Caco-2 (cell line): Measurements from ENCODE around the gene PSMC1. TPM values are rescaled to one million over a fixed set of nuclear protein-coding genes. Genes with fewer than 3 reads are reported as not detected.

Source experiments
- BruUV-seq: library from RNA; stranded (reverse); fragments of 400-500 nt; replicated peaks from 2 replicates; lab custom pipeline; 2021; lab: Mats Ljungman, UMichigan
- CTCF ChIA-PET: fragments of 300-600 bp; sonication (Branson Sonifier 250); formaldehyde crosslinking; loops from one replicate; lab custom pipeline; 2022; ENCODE audit warnings: antibody characterized with exemption; lab: Charles Lee
- POLR2A ChIA-PET: fragments of 300-600 bp; sonication (Branson Sonifier 250); formaldehyde crosslinking; loops from one replicate; lab custom pipeline; 2022; ENCODE audit warnings: antibody characterized with exemption; lab: Charles Lee
- DNase-seq, 2 experiments: peaks; one replicate each; pipeline versions ENCODE4 v3.0.0 to v3.0.0-alpha.2; 2020 to 2022
- H3K27me3 ChIP-seq: replicated peaks from 2 replicates; pipeline ENCODE4 v1.6.0; 2011; ENCODE audit warnings: low read length; ENCODE audit not compliant: control insufficient read depth, insufficient read depth
- H3K36me3 ChIP-seq: 2 replicates; pipeline ENCODE4 v1.5.1; 2011; ENCODE audit warnings: low read length; ENCODE audit not compliant: control insufficient read depth, insufficient read depth
- H3K4me1 ChIP-seq: fragments of 250-450 bp; sonication (Bioruptor Pico); 2 replicates; pipeline ENCODE4 v1.5.1; 2020; ENCODE audit warnings: mild to moderate bottlenecking
- H3K4me3 ChIP-seq: 2 replicates; pipeline ENCODE4 v1.5.1; 2011; ENCODE audit warnings: low read depth, mild to moderate bottlenecking, control low read depth, low read length
- H3K9me3 ChIP-seq: fragments of 250-450 bp; sonication (Bioruptor Pico); 2 replicates; pipeline ENCODE4 v1.5.1; 2020; ENCODE audit warnings: mild to moderate bottlenecking, moderate library complexity
- H3K27ac Mint-ChIP-seq: one replicate; pipeline ENCODE4 v1.8.0; 2022; ENCODE audit warnings: mixed read lengths; ENCODE audit not compliant: unreplicated experiment
- H3K27me3 Mint-ChIP-seq: one replicate; pipeline ENCODE4 v1.8.0; 2022; ENCODE audit warnings: mixed read lengths; ENCODE audit not compliant: insufficient read depth, unreplicated experiment
- H3K36me3 Mint-ChIP-seq: one replicate; pipeline ENCODE4 v1.8.0; 2022; ENCODE audit warnings: mild to moderate bottlenecking, mixed read lengths; ENCODE audit not compliant: insufficient read depth, unreplicated experiment
- H3K4me1 Mint-ChIP-seq: one replicate; pipeline ENCODE4 v1.8.0; 2022; ENCODE audit warnings: low read depth, mixed read lengths; ENCODE audit not compliant: unreplicated experiment
- H3K4me3 Mint-ChIP-seq: one replicate; pipeline ENCODE4 v1.8.0; 2022; ENCODE audit warnings: mild to moderate bottlenecking, moderate library complexity, mixed read lengths; ENCODE audit not compliant: unreplicated experiment
- H3K9me3 Mint-ChIP-seq: one replicate; pipeline ENCODE4 v1.8.0; 2022; ENCODE audit warnings: mixed read lengths; ENCODE audit not compliant: unreplicated experiment
- CTCF ChIP-seq, 2 experiments: fragments of 200-600 bp in 1 of 2; IDR thresholded peaks; 1 replicate in 1 of 2; 2 replicates in 1 of 2; pipeline versions ENCODE4 v1.5.1 to v1.8.0; 2011 to 2022; ENCODE audit warnings: antibody characterized with exemption in 1 of 2, control low read depth in 1 of 2, inconsistent platforms in 1 of 2, low read depth in 1 of 2, low read length in 1 of 2, mild to moderate bottlenecking in 1 of 2, moderate library complexity in 1 of 2; ENCODE audit not compliant: insufficient read depth in 1 of 2, severe bottlenecking in 1 of 2, unreplicated experiment in 1 of 2
- intact Hi-C: fragments of 100-400 bp; cut with micrococcal nuclease; formaldehyde crosslinking; loops from one replicate; pipeline ENCODE4 v1.10.0; 2022; ENCODE audit not compliant: unreplicated experiment
- total RNA-seq: library from RNA; stranded (reverse); gene quantifications from 2 replicates; pipeline ENCODE4 v1.2.3, GENCODE V29; 2022

The PSMC1 gene
- total RNA-seq, 1 experiment from 2014 or later: 101 TPM

- ChIA-PET POLR2A (no interaction called here), CTCF (no interaction called here)
- H3K27me3 ChIP-seq: no peaks in the 10 kb centered on the region
- no peak overlapping the region for H3K4me3 ChIP-seq
- DNase-seq: no peak
- no peaks in the 10 kb centered on the region for H3K9me3 ChIP-seq
- intact Hi-C loops: no loop called here
- Mint-ChIP-seq H3K27me3 (no peaks in the 10 kb centered on the region), H3K4me3 (no peak overlapping the region), H3K27ac (no peak overlapping the region), H3K36me3 (peaks cover 76% of the 10 kb centered on the region), H3K4me1 (no peaks in the 10 kb centered on the region), H3K9me3 (no peaks in the 10 kb centered on the region)
- no TSS peak for BruUV-seq
- TF ChIP-seq CTCF (IDR thresholded peaks at IDR 0.05; ENCODE audit: insufficient read depth in 1 of 2, low read depth in 1 of 2, low read length in 1 of 2, severe bottlenecking in 1 of 2, unreplicated experiment in 1 of 2): no peak
- H3K36me3 ChIP-seq: no peaks in the 10 kb centered on the region; the same call in 1 of the 2 replicates
- no peaks in the 10 kb centered on the region for H3K4me1 ChIP-seq
Measured at GRCh38 chr14:90274019-90274418, 17.7 kb downstream of the PSMC1 start.

GRCh38 chr14:90274808-90275457 is 18.6 kb downstream of the PSMC1 start:
- Mint-ChIP-seq H3K27me3 (no peaks in the 10 kb centered on the region), H3K36me3 (peaks cover 67% of the 10 kb centered on the region), H3K27ac (no peak overlapping the region), H3K4me1 (no peaks in the 10 kb centered on the region), H3K9me3 (no peaks in the 10 kb centered on the region), H3K4me3 (no peak overlapping the region)
- ChIA-PET POLR2A (no interaction called here), CTCF (no interaction called here)
- no peak for TF ChIP-seq CTCF (IDR thresholded peaks at IDR 0.05; ENCODE audit: insufficient read depth in 1 of 2, low read depth in 1 of 2, low read length in 1 of 2, severe bottlenecking in 1 of 2, unreplicated experiment in 1 of 2)
- intact Hi-C loops: no loop called here
- Histone ChIP-seq H3K9me3 (no peaks in the 10 kb centered on the region), H3K4me1 (no peaks in the 10 kb centered on the region), H3K27me3 (no peaks in the 10 kb centered on the region), H3K4me3 (no peak overlapping the region), H3K36me3 (no peaks in the 10 kb centered on the region; the same call in 1 of the 2 replicates)
- DNase-seq: no peak
- no TSS peak for BruUV-seq

GRCh38 chr14:90275458-90275814 is 19.1 kb downstream of the PSMC1 start:
- TF ChIP-seq CTCF (IDR thresholded peaks at IDR 0.05; ENCODE audit: insufficient read depth in 1 of 2, low read depth in 1 of 2, low read length in 1 of 2, severe bottlenecking in 1 of 2, unreplicated experiment in 1 of 2): no peak
- BruUV-seq: no TSS peak
- Mint-ChIP-seq H3K4me1 (no peaks in the 10 kb centered on the region), H3K27ac (no peak overlapping the region), H3K36me3 (peaks cover 62% of the 10 kb centered on the region), H3K4me3 (no peak overlapping the region), H3K9me3 (no peaks in the 10 kb centered on the region), H3K27me3 (no peaks in the 10 kb centered on the region)
- Histone ChIP-seq H3K27me3 (no peaks in the 10 kb centered on the region), H3K4me1 (no peaks in the 10 kb centered on the region), H3K9me3 (no peaks in the 10 kb centered on the region), H3K4me3 (no peak overlapping the region), H3K36me3 (no peaks in the 10 kb centered on the region; the same call in 1 of the 2 replicates)
- ChIA-PET POLR2A (no interaction called here), CTCF (no interaction called here)
- intact Hi-C loops: no loop called here
- no peak for DNase-seq
